B cell (primary cell): ENCODE measurements around the gene XPNPEP3. TPM values are rescaled to one million over a fixed set of nuclear protein-coding genes. Genes with fewer than 3 reads are reported as not detected.

Experiments
- ATAC-seq: fragments of 200-7000 bp; cut with Tn5 transposase; one replicate; pipeline ENCODE4 v1.10.0; 2021; ENCODE audit warnings: low read depth, mild to moderate bottlenecking, moderate number of reproducible peaks, moderate library complexity
- CTCF ChIA-PET: fragments of 350-600 bp; sonication (Branson Sonifier 250); formaldehyde crosslinking; loops from one replicate; lab custom pipeline; 2021; ENCODE audit warnings: antibody characterized with exemption, inconsistent platforms; lab: Charles Lee
- POLR2A ChIA-PET: fragments of 350-600 bp; sonication (Branson Sonifier 250); formaldehyde crosslinking; loops from one replicate; lab custom pipeline; 2021; ENCODE audit warnings: antibody characterized with exemption; lab: Charles Lee
- DNase-seq: peaks from one replicate; pipeline ENCODE4 v3.0.0; 2013
- H2AFZ ChIP-seq: 2 replicates; pipeline ENCODE4 v1.6.1; 2012; ENCODE audit warnings: mild to moderate bottlenecking, low read depth, low read length; ENCODE audit not compliant: insufficient read depth, poor library complexity, severe bottlenecking
- H3K27ac ChIP-seq, 2 donors: 1 replicate in 1 of 2; 2 replicates in 1 of 2; pipeline ENCODE4 v1.5.1; 2012 to 2013; ENCODE audit warnings: low read length in 2 of 2, mild to moderate bottlenecking in 2 of 2, moderate library complexity in 1 of 2
- H3K27me3 ChIP-seq, 4 experiments: fragments of 200-600 bp in 1 of 4; sonication (generic) in 1 of 4; replicated peaks in 1 of 4; 1 replicate in 2 of 4; 2 replicates in 2 of 4; pipeline versions ENCODE4 v1.6.1 to v1.7.0; 2013 to 2016; ENCODE audit warnings: low read length in 3 of 4, mild to moderate bottlenecking in 2 of 4, mixed read lengths in 1 of 4, moderate library complexity in 1 of 4; ENCODE audit not compliant: insufficient read depth in 4 of 4, control insufficient read depth in 3 of 4; ENCODE audit errors: control extremely low read depth in 1 of 4
- H3K36me3 ChIP-seq, 2 experiments: replicated peaks in 1 of 2; 1 replicate in 1 of 2; 2 replicates in 1 of 2; pipeline versions ENCODE4 v1.6.1 to v1.7.1; 2013; ENCODE audit warnings: low read length in 1 of 2; ENCODE audit not compliant: insufficient read depth in 2 of 2, control insufficient read depth in 1 of 2; ENCODE audit errors: control extremely low read depth in 1 of 2, extremely low read depth in 1 of 2
- H3K4me1 ChIP-seq, 2 donors: fragments of 200-600 bp in 1 of 2; sonication (generic) in 1 of 2; 1 replicate in 1 of 2; 2 replicates in 1 of 2; pipeline versions ENCODE4 v1.5.1 to v1.6.1; 2013 to 2017; ENCODE audit warnings: low read length in 2 of 2; ENCODE audit not compliant: control insufficient read depth in 2 of 2, insufficient read depth in 2 of 2
- H3K4me2 ChIP-seq: replicated peaks from 2 replicates; pipeline ENCODE3; 2012; ENCODE audit warnings: mild to moderate bottlenecking, low read depth, low read length; ENCODE audit not compliant: poor library complexity, severe bottlenecking
- H3K4me3 ChIP-seq, 5 experiments: fragments of 200-600 bp in 1 of 5; sonication (generic) in 1 of 5; 1 replicate in 3 of 5; 2 replicates in 2 of 5; pipeline versions ENCODE4 v1.5.1 to v1.7.0; 2011 to 2016; ENCODE audit warnings: low read length in 4 of 5, mild to moderate bottlenecking in 4 of 5, low read depth in 2 of 5, control low read depth in 1 of 5, moderate library complexity in 1 of 5; ENCODE audit not compliant: insufficient read depth in 1 of 5; ENCODE audit errors: control extremely low read depth in 1 of 5, extremely low read depth in 1 of 5
- H3K79me2 ChIP-seq: fragments of 200-600 bp; sonication (generic); one replicate; pipeline ENCODE4 v1.6.0; 2016; ENCODE audit warnings: low read length; ENCODE audit not compliant: control insufficient read depth, insufficient read depth
- H3K9ac ChIP-seq: fragments of 200-600 bp; sonication (generic); 2 replicates; pipeline ENCODE4 v1.6.1; 2017; ENCODE audit warnings: mild to moderate bottlenecking, low read length, moderate library complexity
- H3K9me3 ChIP-seq, 3 donors: one replicate each; pipeline versions ENCODE4 v1.6.1 to v1.7.1; 2013; ENCODE audit warnings: low read length in 2 of 3; ENCODE audit not compliant: control insufficient read depth in 2 of 3, insufficient read depth in 1 of 3; ENCODE audit errors: control extremely low read depth in 1 of 3
- H4K20me1 ChIP-seq: 2 replicates; pipeline ENCODE4 v1.6.0; 2012; ENCODE audit warnings: mild to moderate bottlenecking, low read length; ENCODE audit not compliant: insufficient read depth, control insufficient read depth, poor library complexity, severe bottlenecking
- H3K27ac Mint-ChIP-seq: one replicate; pipeline ENCODE4 v1.8.0; 2021; ENCODE audit warnings: mixed read lengths
- H3K27me3 Mint-ChIP-seq: one replicate; pipeline ENCODE4 v1.8.0; 2021; ENCODE audit warnings: mixed read lengths
- H3K4me1 Mint-ChIP-seq: one replicate; pipeline ENCODE4 v1.8.0; 2021; ENCODE audit warnings: mixed read lengths
- H3K4me3 Mint-ChIP-seq: one replicate; pipeline ENCODE4 v1.8.0; 2021; ENCODE audit warnings: mixed read lengths
- H3K9me3 Mint-ChIP-seq: one replicate; pipeline ENCODE4 v1.8.0; 2022; ENCODE audit warnings: mixed read lengths; ENCODE audit not compliant: insufficient read depth
- CTCF ChIP-seq: fragments of 200-600 bp; IDR thresholded peaks from one replicate; pipeline ENCODE4 v1.8.0; 2022; ENCODE audit warnings: antibody characterized with exemption, mild to moderate bottlenecking
- EZH2 ChIP-seq: IDR thresholded peaks from 2 replicates; pipeline ENCODE4 v1.6.1; 2012; ENCODE audit warnings: borderline replicate concordance, low read depth, mild to moderate bottlenecking, moderate library complexity, low read length; ENCODE audit not compliant: insufficient read depth, poor library complexity, severe bottlenecking
- WGBS: methylation state at CpG from one replicate; pipeline ENCODE4 v1.1.5; 2013; ENCODE audit warnings: missing lambda C conversion rate; ENCODE audit not compliant: insufficient coverage; 5-methylcytosine and 5-hydroxymethylcytosine counted together
- intact Hi-C: fragments of 100-400 bp; cut with micrococcal nuclease; formaldehyde crosslinking; loops from one replicate; pipeline ENCODE4 v1.10.0; 2022
- polyA plus RNA-seq: library from polyadenylated mRNA; depleted of rRNA; stranded (reverse); fragments of >200 nt; gene quantifications from 2 replicates; pipeline ENCODE4 v1.2.3, GENCODE V29; 2012
- total RNA-seq, 2 donors: library from RNA; stranded (reverse); fragments of 120-200 nt in 1 of 2; gene quantifications; 1 replicate in 1 of 2; 2 replicates in 1 of 2; pipeline versions ENCODE4 v1.2.3 to v1.2.4, GENCODE V29; 2013 to 2022

XPNPEP3 gene
- total and polyA plus RNA-seq, 2 donors (not counting 1 experiment from before 2014, with no cell fraction given), result 7.9 to 18.9 TPM

- intact Hi-C loops, result no loop called here
- ChIA-PET CTCF (interaction anchor here (1.5 kb wide), 1 partner anchor 35 kb away, joined by 7 read pairs; no protein-coding TSS in a partner anchor), POLR2A (no interaction called here)
- ATAC-seq (no peak), DNase-seq (no peak)
- Histone ChIP-seq H3K4me2 (no peak overlapping the region), H4K20me1 (peaks cover 36% of the 10 kb centered on the region), H2AFZ (no peak overlapping the region), H3K79me2 (peaks cover 94% of the 10 kb centered on the region), H3K4me1 (peaks cover 5 to 8% of the 10 kb centered on the region in 2 donors), H3K36me3 (peaks cover 1 to 49% of the 10 kb centered on the region in 2 experiments), H3K9ac (no peak overlapping the region), H3K27ac (no peak overlapping the region), H3K27me3 (no peaks in the 10 kb centered on the region), H3K9me3 (no peaks in the 10 kb centered on the region), H3K4me3 (no peak overlapping the region)
- Mint-ChIP-seq H3K27ac (no peak overlapping the region), H3K4me1 (peaks cover 14% of the 10 kb centered on the region), H3K27me3 (no peaks in the 10 kb centered on the region), H3K4me3 (no peak overlapping the region), H3K9me3 (no peaks in the 10 kb centered on the region)
- WGBS, result 100% methylated on average over 7 of the region's 7 CpGs
- TF ChIP-seq CTCF, result no peak
- TF ChIP-seq EZH2, result no peak
Measured at GRCh38 chr22:40957601-40958000, 100.7 kb downstream of the XPNPEP3 start.

- Histone ChIP-seq H4K20me1 (peaks cover 38% of the 10 kb centered on the region), H3K4me3 (no peak overlapping the region), H3K9me3 (no peaks in the 10 kb centered on the region), H3K36me3 (peaks cover 1 to 48% of the 10 kb centered on the region in 2 experiments), H3K9ac (no peak overlapping the region), H3K27ac (peak overlapping the region in 1 of 2 donors; percentile 30), H3K79me2 (peaks cover 93% of the 10 kb centered on the region), H3K27me3 (no peaks in the 10 kb centered on the region), H3K4me2 (no peak overlapping the region), H2AFZ (no peak overlapping the region), H3K4me1 (peaks cover 2 to 3% of the 10 kb centered on the region in 2 donors)
- no peak for ATAC-seq
- WGBS, result no CpG with 5 or more reads among the region's 2 CpGs
- Mint-ChIP-seq H3K27me3 (no peaks in the 10 kb centered on the region), H3K9me3 (no peaks in the 10 kb centered on the region), H3K27ac (no peak overlapping the region), H3K4me3 (no peak overlapping the region), H3K4me1 (peaks cover 9% of the 10 kb centered on the region)
- DNase-seq, result no peak
- TF ChIP-seq EZH2, result no peak
- TF ChIP-seq CTCF, result no peak
- ChIA-PET POLR2A (interaction anchor here (0.7 kb wide), 1 partner anchor 93 kb away, joined by 3 read pairs; no protein-coding TSS in a partner anchor), CTCF (interaction anchor here (1.5 kb wide), 1 partner anchor 35 kb away, joined by 7 read pairs; no protein-coding TSS in a partner anchor)
- intact Hi-C loops, result no loop called here
Measured at GRCh38 chr22:40958299-40958698, 101.4 kb downstream of the XPNPEP3 start.
